AG10803 (cell line): ENCODE data around the gene NLRC5.

Experiments
- DNase-seq: peaks from one replicate; pipeline ENCODE4 v3.0.0; 2010; ENCODE audit warnings: low read depth
- H3K4me3 ChIP-seq: 2 replicates; pipeline ENCODE4 v1.5.1; 2011; ENCODE audit warnings: mild to moderate bottlenecking, low read length, control low read depth
- CTCF ChIP-seq: conservative IDR thresholded peaks from 2 replicates; pipeline ENCODE4 v1.5.1; 2011; ENCODE audit warnings: mild to moderate bottlenecking, low read length, control low read depth, inconsistent platforms

NLRC5 gene

GRCh38 chr16:57091200-57091974, 102.0 kb downstream of the NLRC5 start:
- DNase-seq: no peak
- TF ChIP-seq CTCF: no peak
- H3K4me3 ChIP-seq: peak overlapping the region; percentile 66

GRCh38 chr16:57091975-57092785, 102.8 kb downstream of the NLRC5 start, which contains the start of gene CPNE2:
Gene CPNE2, plus strand, starts transcription at chr16:57092583. Its CDS starts 18,160 bp downstream, at chr16:57110743.
- peak; percentile 44 for DNase-seq
- peak within 1 kb of the TSS; percentile 66 for H3K4me3 ChIP-seq
- no peak for TF ChIP-seq CTCF

GRCh38 chr16:57092786-57093411, 103.5 kb downstream of the NLRC5 start:
- TF ChIP-seq CTCF: peak; percentile 31
- peak overlapping the region; percentile 66 for H3K4me3 ChIP-seq
- DNase-seq: no peak

- TF ChIP-seq CTCF: no peak
- no peak for DNase-seq
- H3K4me3 ChIP-seq: peak overlapping the region; percentile 66
These were observed 104.6 kb downstream of the NLRC5 start for GRCh38 chr16:57093666-57094564.

GRCh38 chr16:57094911-57095310, 105.6 kb downstream of the NLRC5 start:
- TF ChIP-seq CTCF: no peak
- no peak for DNase-seq
- H3K4me3 ChIP-seq: no peak overlapping the region

- no peak for DNase-seq
- TF ChIP-seq CTCF: no peak
- H3K4me3 ChIP-seq: no peak overlapping the region
These were observed 106.8 kb downstream of the NLRC5 start for GRCh38 chr16:57096192-57096591.
